ENCODE measurements around the gene CACNA1D.

- TF ChIP-seq, protein P1, sequence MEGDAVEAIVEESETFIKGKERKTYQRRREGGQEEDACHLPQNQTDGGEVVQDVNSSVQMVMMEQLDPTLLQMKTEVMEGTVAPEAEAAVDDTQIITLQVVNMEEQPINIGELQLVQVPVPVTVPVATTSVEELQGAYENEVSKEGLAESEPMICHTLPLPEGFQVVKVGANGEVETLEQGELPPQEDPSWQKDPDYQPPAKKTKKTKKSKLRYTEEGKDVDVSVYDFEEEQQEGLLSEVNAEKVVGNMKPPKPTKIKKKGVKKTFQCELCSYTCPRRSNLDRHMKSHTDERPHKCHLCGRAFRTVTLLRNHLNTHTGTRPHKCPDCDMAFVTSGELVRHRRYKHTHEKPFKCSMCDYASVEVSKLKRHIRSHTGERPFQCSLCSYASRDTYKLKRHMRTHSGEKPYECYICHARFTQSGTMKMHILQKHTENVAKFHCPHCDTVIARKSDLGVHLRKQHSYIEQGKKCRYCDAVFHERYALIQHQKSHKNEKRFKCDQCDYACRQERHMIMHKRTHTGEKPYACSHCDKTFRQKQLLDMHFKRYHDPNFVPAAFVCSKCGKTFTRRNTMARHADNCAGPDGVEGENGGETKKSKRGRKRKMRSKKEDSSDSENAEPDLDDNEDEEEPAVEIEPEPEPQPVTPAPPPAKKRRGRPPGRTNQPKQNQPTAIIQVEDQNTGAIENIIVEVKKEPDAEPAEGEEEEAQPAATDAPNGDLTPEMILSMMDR (IDR thresholded peaks at IDR 0.05; ENCODE audit: extremely low read depth in 1 of 2, insufficient read depth in 1 of 2, low read depth in 1 of 2, low read length in 2 of 2) = no peak
- no peak for TF ChIP-seq POLR2A (IDR thresholded peaks at IDR 0.05; ENCODE audit: low read depth, low read length)
- no peak for TF ChIP-seq POLR2AphosphoS5 (IDR thresholded peaks at IDR 0.05; ENCODE audit: insufficient read depth, low read depth, low read length)
- no peak for TF ChIP-seq FOS (IDR thresholded peaks at IDR 0.05; ENCODE audit: borderline replicate concordance, insufficient read depth, low read length)
- TF ChIP-seq MYC (IDR thresholded peaks at IDR 0.05; ENCODE audit: low read depth, low read length) = no peak
- TF ChIP-seq EZH2 (IDR thresholded peaks at IDR 0.05; ENCODE audit: borderline replicate concordance, low read depth, low read length, severe bottlenecking) = no peak
- TF ChIP-seq MAX (IDR thresholded peaks at IDR 0.05; ENCODE audit: insufficient read depth, insufficient read length) = no peak
- TF ChIP-seq JUN (IDR thresholded peaks at IDR 0.05; ENCODE audit: borderline replicate concordance, insufficient read depth, insufficient read length, low read depth) = no peak
These were observed 211.4 kb downstream of the CACNA1D start for GRCh38 chr3:53705774-53706173.
